ENCODE data around the gene ZNRF1. TPM values are rescaled to one million over a fixed set of nuclear protein-coding genes. Genes with fewer than 3 reads are reported as not detected.
A peak's percentile ranks its signal among the peaks of the same experiment; 100 is the strongest.

The ZNRF1 gene
- total RNA-seq, 4 donors from 2014 or later = 13.0 to 16.7 (median 15.8) TPM

- WGBS = 88% methylated on average over 11 of the region's 12 CpGs
- peaks cover 24% of the 10 kb centered on the region for H3K4me1 ChIP-seq
- H3K27me3 ChIP-seq = no peaks in the 10 kb centered on the region
- H3K4me3 ChIP-seq = no peak overlapping the region
- H3K36me3 ChIP-seq = no peaks in the 10 kb centered on the region
- TF ChIP-seq POLR2A (IDR thresholded peaks at IDR 0.05) (no peak), EP300 (IDR thresholded peaks at IDR 0.05) (no peak), POLR2AphosphoS5 (IDR thresholded peaks at IDR 0.05) (no peak)
- TF ChIP-seq, protein P1, sequence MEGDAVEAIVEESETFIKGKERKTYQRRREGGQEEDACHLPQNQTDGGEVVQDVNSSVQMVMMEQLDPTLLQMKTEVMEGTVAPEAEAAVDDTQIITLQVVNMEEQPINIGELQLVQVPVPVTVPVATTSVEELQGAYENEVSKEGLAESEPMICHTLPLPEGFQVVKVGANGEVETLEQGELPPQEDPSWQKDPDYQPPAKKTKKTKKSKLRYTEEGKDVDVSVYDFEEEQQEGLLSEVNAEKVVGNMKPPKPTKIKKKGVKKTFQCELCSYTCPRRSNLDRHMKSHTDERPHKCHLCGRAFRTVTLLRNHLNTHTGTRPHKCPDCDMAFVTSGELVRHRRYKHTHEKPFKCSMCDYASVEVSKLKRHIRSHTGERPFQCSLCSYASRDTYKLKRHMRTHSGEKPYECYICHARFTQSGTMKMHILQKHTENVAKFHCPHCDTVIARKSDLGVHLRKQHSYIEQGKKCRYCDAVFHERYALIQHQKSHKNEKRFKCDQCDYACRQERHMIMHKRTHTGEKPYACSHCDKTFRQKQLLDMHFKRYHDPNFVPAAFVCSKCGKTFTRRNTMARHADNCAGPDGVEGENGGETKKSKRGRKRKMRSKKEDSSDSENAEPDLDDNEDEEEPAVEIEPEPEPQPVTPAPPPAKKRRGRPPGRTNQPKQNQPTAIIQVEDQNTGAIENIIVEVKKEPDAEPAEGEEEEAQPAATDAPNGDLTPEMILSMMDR (IDR thresholded peaks at IDR 0.05) = no peak
- peak overlapping the region; percentile 8 for H3K27ac ChIP-seq
- DNase-seq (ENCODE audit: low spot score in 2 of 2) = no peak
- H3K9me3 ChIP-seq = no peaks in the 10 kb centered on the region
These were observed 76.3 kb downstream of the ZNRF1 start for GRCh38 chr16:75074920-75075687.

GRCh38 chr16:75075688-75076268 lies 77.0 kb downstream of the ZNRF1 start:
- Histone ChIP-seq H3K4me1 (peaks cover 19% of the 10 kb centered on the region), H3K36me3 (no peaks in the 10 kb centered on the region), H3K27me3 (no peaks in the 10 kb centered on the region), H3K27ac (peak overlapping the region; percentile 8), H3K4me3 (no peak overlapping the region), H3K9me3 (no peaks in the 10 kb centered on the region)
- DNase-seq (ENCODE audit: low spot score in 2 of 2) = no peak
- TF ChIP-seq, protein P1 (IDR thresholded peaks at IDR 0.05) = no peak
- no peak for TF ChIP-seq EP300 (IDR thresholded peaks at IDR 0.05)
- TF ChIP-seq POLR2A (IDR thresholded peaks at IDR 0.05) = no peak
- TF ChIP-seq POLR2AphosphoS5 (IDR thresholded peaks at IDR 0.05) = no peak
- 74% methylated on average over 3 of the region's 3 CpGs for WGBS

DNA sequence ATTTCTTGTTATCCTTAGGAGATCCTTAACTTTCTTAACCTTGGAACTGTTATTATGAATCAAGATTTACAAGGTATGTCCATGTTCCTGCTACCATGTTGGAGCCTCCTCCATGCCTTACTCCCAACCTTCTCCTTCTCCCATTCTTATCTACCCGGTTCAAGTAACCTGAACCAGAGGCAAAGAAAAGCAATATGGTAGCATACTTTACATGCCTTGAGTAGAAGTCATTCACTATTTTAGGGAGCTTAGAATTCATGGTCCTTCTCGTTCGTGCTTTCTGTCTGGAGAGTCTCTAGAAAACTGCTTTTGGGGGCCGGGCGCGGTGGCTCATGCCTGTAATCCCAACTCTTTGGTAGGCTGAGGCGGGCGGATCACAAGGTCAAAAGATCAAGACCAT lies 80.1 kb downstream of the ZNRF1 start:
- Histone ChIP-seq H3K9me3 (no peaks in the 10 kb centered on the region), H3K36me3 (no peaks in the 10 kb centered on the region), H3K4me3 (no peak overlapping the region), H3K4me1 (peaks cover 28% of the 10 kb centered on the region), H3K27ac (no peak overlapping the region), H3K27me3 (no peaks in the 10 kb centered on the region)
- 97% methylated on average over 8 of the region's 8 CpGs for WGBS
- DNase-seq (ENCODE audit: low spot score in 2 of 2) = no peak
- TF ChIP-seq EP300 (IDR thresholded peaks at IDR 0.05) (no peak), POLR2A (IDR thresholded peaks at IDR 0.05) (no peak), POLR2AphosphoS5 (IDR thresholded peaks at IDR 0.05) (no peak)
- TF ChIP-seq, protein P1 (IDR thresholded peaks at IDR 0.05) = no peak

GRCh38 chr16:75079346-75079926 lies 80.6 kb downstream of the ZNRF1 start:
- DNase-seq (ENCODE audit: low spot score in 2 of 2) = no peak
- 95% methylated on average over 7 of the region's 7 CpGs for WGBS
- no peak overlapping the region for H3K27ac ChIP-seq
- no peaks in the 10 kb centered on the region for H3K9me3 ChIP-seq
- H3K27me3 ChIP-seq = no peaks in the 10 kb centered on the region
- no peak overlapping the region for H3K4me3 ChIP-seq
- H3K36me3 ChIP-seq = no peaks in the 10 kb centered on the region
- peaks cover 24% of the 10 kb centered on the region for H3K4me1 ChIP-seq
- TF ChIP-seq EP300 (IDR thresholded peaks at IDR 0.05) (no peak), POLR2AphosphoS5 (IDR thresholded peaks at IDR 0.05) (no peak), POLR2A (IDR thresholded peaks at IDR 0.05) (no peak)
- TF ChIP-seq, protein P1 (IDR thresholded peaks at IDR 0.05) = no peak

Data from suprapubic skin (tissue), 4 donors.